ENCODE results near the gene SLC4A8. TPM values are rescaled to one million over a fixed set of nuclear protein-coding genes. Genes with fewer than 3 reads are reported as not detected.
"Not testable (repeated sequence)": the region's sequence is repeated elsewhere in the genome, so short reads cannot be mapped to it uniquely, and the experiment has no call there.

Gene SLC4A8
- total and polyA plus RNA-seq, 11 donors = 0.07 to 3.6 (median 0.51) TPM

DNA sequence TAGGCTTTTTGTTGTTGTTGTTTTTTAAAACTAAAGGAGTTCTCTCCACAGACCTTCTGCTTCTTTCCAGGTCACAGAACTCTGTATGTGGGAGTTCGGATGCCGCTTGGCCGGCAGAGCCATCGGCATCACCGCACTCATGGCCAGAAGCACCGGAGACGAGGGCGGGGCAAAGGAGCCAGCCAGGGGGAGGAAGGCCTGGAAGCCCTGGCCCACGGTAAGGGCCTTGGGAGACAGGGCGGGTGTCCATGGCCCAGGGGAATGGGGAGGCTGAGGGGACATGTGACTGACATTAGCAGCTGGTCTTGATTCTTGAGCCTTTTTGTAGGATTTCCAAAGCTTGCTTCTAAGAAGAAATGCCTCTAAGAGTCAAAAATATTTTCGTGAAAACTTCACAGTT lies 26.2 kb downstream of the SLC4A8 start:
- TF ChIP-seq, protein P1, sequence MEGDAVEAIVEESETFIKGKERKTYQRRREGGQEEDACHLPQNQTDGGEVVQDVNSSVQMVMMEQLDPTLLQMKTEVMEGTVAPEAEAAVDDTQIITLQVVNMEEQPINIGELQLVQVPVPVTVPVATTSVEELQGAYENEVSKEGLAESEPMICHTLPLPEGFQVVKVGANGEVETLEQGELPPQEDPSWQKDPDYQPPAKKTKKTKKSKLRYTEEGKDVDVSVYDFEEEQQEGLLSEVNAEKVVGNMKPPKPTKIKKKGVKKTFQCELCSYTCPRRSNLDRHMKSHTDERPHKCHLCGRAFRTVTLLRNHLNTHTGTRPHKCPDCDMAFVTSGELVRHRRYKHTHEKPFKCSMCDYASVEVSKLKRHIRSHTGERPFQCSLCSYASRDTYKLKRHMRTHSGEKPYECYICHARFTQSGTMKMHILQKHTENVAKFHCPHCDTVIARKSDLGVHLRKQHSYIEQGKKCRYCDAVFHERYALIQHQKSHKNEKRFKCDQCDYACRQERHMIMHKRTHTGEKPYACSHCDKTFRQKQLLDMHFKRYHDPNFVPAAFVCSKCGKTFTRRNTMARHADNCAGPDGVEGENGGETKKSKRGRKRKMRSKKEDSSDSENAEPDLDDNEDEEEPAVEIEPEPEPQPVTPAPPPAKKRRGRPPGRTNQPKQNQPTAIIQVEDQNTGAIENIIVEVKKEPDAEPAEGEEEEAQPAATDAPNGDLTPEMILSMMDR (IDR thresholded peaks at IDR 0.05) = no peak
- TF ChIP-seq POLR2A (IDR thresholded peaks at IDR 0.05) = no peak
- ATAC-seq (no peak), DNase-seq (no peak)
- intact Hi-C loops (cut with DNase I) = no loop called here
- Histone ChIP-seq H3K9me3 (no peaks in the 10 kb centered on the region), H3K4me3 (no peak overlapping the region), H3K36me3 (no peaks in the 10 kb centered on the region), H3K4me1 (no peaks in the 10 kb centered on the region), H3K27ac (no peak overlapping the region), H3K27me3 (no peaks in the 10 kb centered on the region)
- WGBS, 4 donors = 87 to 95% (median 91%) methylated on average over 11 of the region's 11 CpGs

DNA sequence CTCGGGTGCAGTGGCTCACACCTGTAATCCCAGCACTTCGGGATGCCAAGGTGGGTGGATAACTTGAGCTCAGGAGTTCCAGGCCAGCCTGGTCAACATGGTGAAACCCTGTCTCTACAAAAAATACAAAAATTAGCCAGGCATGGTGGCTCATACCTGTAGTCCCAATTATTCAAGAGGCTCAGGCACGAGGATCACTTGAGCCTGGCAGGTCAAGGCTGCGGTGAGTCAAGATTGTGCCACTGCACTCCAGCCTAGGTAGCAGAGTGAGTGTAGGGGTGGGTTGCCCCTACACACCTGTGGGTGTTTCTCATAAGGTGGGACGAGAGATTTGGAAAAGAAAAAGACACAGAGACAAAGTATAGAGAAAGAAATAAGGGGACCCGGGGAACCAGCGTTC lies 29.4 kb downstream of the SLC4A8 start:
- H3K9me3 ChIP-seq; ATAC-seq; DNase-seq; intact Hi-C loops (cut with DNase I); H3K27me3 ChIP-seq; H3K27ac ChIP-seq; H3K36me3 ChIP-seq; H3K4me3 ChIP-seq; H3K4me1 ChIP-seq: not testable (repeated sequence)
- 88 to 94% (median 91%) methylated on average over 7 of the region's 7 CpGs for WGBS, 4 donors

DNA sequence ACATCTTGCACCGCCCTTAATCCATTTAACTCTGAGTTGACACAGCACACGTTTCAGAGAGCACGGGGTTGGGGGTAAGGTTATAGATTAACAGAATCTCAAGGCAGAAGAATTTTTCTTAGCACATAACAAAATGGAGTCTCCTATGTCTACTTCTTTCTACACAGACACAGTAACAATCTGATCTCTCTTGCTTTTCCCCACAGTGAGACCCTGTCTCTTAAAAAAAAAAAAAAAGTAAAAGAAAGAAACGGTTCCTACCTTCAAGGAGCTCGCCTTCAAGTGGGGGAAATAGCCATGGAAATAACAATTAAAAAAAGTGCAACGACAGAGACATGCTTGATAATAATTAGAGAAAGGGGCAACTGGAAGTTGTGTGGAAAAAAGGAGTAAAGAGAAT lies 30.4 kb downstream of the SLC4A8 start:
- 62 to 81% (median 74%) methylated on average over 3 to 5 of the region's 6 CpGs for WGBS, 4 donors
- ATAC-seq; intact Hi-C loops (cut with DNase I); H3K27ac ChIP-seq; DNase-seq; H3K36me3 ChIP-seq; H3K27me3 ChIP-seq; H3K4me3 ChIP-seq; H3K9me3 ChIP-seq; H3K4me1 ChIP-seq: not testable (repeated sequence)

DNA sequence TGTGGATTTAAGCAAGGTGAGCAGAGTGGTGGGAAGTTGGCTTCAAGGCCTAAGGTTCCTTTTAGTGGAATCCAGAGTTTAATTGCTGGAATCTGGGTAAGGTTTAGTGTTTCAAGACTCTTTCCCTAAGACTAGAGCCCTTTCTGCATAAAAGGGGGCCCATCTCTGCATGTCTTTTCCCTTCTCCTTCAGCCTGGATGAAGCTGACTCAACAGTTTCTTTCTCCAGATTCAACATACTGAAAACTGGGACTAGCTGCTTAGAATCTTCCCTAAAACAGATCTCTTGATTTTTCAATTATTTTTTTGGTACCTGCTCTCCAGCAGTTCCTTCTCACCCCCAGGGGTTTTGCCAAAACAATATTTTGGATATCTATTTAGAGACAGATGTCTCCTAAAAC lies 34.0 kb downstream of the SLC4A8 start:
- TF ChIP-seq POLR2A (IDR thresholded peaks at IDR 0.05) = no peak
- DNase-seq = no peak
- intact Hi-C loops (cut with DNase I) = no loop called here
- peaks cover 0 to 2% (median 0%) of the 10 kb centered on the region in 9 donors for H3K36me3 ChIP-seq
- H3K4me3 ChIP-seq = no peak overlapping the region
- H3K27me3 ChIP-seq = no peaks in the 10 kb centered on the region
- no peak overlapping the region for H3K27ac ChIP-seq
- H3K9me3 ChIP-seq = no peaks in the 10 kb centered on the region
- no peaks in the 10 kb centered on the region for H3K4me1 ChIP-seq
- no peak for ATAC-seq

DNA sequence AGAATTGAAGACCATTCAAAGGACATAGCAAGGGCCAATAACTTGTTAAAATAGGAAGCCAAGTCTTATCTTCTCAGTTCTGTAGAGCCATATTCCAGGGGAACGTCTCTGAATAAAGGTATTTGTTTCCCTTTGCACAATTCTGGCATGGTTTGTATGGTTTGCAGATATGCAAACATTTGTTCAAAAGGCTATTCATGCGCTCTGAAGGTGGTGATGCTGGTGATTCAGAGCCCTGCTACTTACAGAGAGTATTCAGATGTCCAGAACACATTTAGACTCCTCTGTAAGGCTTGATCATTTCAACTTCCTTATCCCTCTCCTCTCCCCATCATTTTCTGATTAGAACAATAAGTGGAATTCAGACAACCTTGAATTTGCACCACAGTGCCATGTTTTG lies 35.9 kb downstream of the SLC4A8 start:
- Histone ChIP-seq H3K9me3 (no peaks in the 10 kb centered on the region), H3K27me3 (no peaks in the 10 kb centered on the region), H3K4me1 (no peaks in the 10 kb centered on the region), H3K4me3 (no peak overlapping the region), H3K36me3 (peaks cover 0 to 4% (median 0%) of the 10 kb centered on the region in 9 donors), H3K27ac (no peak overlapping the region)
- intact Hi-C loops (cut with DNase I) = no loop called here
- ATAC-seq = no peak
- no peak for TF ChIP-seq POLR2A (IDR thresholded peaks at IDR 0.05)
- TF ChIP-seq, protein P1 (IDR thresholded peaks at IDR 0.05) = no peak
- no peak for DNase-seq
- WGBS, 4 donors = 82 to 91% (median 85%) methylated on average over 2 of the region's 2 CpGs

DNA sequence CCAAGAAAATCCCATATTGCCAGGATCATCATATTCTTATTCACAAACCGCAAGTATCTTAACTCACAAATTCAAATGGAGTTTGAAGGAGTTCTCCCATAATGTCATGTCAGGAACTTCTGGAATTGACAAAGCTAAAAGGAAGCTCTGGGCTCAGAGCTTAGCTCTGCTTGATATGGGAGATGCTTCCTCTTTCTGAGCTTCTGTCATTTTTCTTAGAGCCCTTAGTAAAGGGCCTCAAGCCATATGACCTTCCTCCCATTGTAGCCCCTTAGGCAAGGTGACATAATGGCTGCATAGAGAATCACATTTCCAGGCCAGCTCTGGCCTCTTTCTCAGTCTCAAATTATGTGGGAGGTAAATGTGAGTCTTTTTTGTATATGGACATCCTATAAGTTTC lies 40.9 kb downstream of the SLC4A8 start:
- no peak for DNase-seq
- H3K27me3 ChIP-seq = no peaks in the 10 kb centered on the region
- H3K4me3 ChIP-seq = no peak overlapping the region
- intact Hi-C loops (cut with DNase I) = no loop called here
- no peak for ATAC-seq
- H3K36me3 ChIP-seq = peaks cover 0 to 4% (median 0%) of the 10 kb centered on the region in 9 donors
- WGBS, 4 donors = 94 to 100% (median 96%) methylated on average over 1 of the region's 1 CpG
- TF ChIP-seq POLR2A (IDR thresholded peaks at IDR 0.05) = no peak
- TF ChIP-seq, protein P1 (IDR thresholded peaks at IDR 0.05) = no peak
- no peaks in the 10 kb centered on the region for H3K9me3 ChIP-seq
- H3K4me1 ChIP-seq = no peaks in the 10 kb centered on the region
- no peak overlapping the region for H3K27ac ChIP-seq
